Hematopoietic multipotent progenitor cell treated with erythropoietin and hydrocortisone succinate and interleukin-3 and kit ligand, for 15 days (in vitro differentiated cells): ENCODE data around the gene GDPD2.

Source experiments
- DNase-seq: peaks from one replicate; pipeline ENCODE4 v3.0.0-alpha.2; 2015; ENCODE audit warnings: low spot score

The GDPD2 gene

DNA sequence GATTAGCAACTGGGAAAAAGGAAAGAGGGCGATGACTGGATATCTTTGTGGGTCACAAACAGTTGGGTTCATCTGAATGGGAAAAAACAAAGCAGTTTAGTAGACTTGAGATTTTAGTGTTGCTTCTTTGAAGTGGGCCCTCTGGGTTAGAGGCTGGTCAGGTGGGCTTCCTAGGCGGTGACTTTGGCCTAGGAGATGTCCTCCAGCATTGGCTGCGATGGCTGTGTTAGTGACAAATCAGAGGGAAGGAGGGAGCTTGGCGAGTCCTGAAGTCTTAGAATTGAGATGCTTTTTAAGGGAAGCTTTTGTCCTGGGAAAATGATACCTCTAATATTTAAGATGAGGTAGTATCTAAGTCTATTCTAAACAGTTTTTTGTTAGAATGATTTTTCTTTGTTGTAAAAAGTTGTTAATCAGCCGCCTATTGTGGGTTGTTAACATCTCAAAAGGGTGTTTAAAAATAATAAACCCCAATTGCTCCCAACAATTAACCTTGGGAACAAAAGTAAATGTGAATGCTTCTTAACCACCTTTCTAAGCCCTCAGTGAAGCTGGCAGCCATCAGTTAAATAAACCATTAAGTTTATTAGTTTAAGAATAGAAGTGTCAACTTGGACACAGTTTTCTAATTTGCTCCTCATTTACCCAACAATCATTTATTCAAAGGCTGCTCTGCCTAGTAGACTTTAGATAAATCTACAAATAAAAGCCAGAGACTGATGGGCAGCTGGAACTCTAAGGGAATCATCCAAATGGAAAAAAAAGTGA lies 53.2 kb downstream of the GDPD2 start:
- no peak for DNase-seq

DNA sequence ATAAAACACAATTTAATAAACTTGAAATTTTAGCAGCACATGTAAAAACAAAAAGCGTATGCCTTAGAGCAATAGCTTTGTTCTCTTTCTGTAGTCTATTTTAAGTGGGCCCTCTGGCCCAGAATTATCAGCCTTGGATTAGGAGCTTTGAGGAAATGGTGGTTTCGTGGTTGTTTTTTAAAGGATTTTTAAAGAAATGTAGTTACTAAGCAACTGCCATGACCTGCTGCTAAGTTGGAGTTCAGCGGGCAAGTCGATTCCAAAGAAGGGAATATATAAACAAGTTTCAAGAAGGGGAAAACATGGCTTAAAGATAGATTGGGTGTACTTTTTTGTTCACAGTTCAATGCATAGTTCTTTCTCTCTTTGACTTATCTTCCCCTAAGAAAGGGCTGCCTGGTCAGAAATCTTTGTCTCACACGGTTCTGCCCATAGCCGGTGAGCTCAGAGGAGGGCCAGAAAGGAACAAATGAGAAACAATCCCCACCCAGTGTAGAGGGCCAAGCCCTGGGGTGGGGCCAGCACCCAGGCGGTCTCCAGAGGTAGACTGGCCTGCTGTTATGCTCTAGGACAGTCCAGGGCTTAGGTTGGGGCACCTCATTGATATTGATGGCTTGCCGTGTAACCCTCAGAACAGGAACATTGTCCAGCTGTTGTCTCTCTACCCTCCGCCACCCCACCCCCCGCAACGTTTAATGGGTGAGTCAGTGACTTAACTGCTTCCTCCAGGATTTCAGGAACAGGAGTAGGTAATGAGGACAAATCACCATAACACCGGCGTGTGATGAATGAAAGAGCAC lies 54.0 kb downstream of the GDPD2 start:
- DNase-seq = no peak

DNA sequence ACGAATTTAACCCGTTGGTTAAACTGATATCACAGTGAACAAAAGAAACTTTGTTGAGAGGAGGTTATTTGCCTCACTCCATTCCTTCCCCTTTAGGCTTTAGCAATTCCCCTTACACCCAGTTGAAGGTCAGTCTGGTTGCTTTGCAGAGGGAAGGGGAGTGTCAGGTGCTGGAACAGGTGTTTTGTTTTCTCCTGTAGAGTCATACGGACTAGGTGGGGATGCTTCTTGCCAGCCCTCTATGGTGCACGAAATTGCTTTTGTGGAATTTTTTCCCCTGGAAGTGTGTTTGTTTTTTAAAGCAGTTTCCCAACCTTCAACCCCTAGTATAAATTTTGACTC lies 54.6 kb downstream of the GDPD2 start:
- DNase-seq = no peak

DNA sequence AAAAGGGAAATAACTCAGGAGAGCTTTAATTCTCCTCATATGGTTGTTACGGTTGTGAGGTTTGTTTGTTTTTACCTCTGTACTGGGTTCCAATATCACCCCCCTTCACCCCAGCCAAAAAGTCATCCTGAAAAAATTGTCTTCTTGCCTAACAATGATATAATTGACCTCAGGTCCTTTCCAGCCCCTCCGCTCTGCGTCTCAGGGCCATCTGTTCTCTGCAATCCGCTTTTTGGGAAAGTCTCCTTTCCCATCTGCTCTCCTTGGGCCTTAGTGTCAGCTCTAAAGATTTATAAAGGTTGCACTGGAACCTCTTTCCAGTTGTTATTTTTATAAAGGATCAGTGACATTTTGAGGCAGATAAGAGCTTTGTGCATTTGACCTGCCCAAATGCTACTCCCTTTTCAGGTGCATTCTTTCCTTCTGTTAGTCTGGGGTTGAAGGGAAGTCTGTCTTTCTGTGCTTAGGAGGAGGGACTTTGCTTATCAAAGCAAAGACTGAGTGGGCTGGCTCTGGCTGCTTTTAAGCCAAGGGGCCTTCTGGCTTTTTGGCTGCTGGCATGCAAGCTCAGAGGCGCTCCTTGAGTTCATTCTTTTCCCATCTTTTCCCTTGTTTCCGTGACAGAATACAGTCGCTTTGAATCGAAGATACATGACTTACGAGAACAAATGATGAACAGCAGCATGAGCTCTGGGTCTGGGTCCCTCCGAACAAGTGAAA lies 55.6 kb downstream of the GDPD2 start:
- DNase-seq = no peak

DNA sequence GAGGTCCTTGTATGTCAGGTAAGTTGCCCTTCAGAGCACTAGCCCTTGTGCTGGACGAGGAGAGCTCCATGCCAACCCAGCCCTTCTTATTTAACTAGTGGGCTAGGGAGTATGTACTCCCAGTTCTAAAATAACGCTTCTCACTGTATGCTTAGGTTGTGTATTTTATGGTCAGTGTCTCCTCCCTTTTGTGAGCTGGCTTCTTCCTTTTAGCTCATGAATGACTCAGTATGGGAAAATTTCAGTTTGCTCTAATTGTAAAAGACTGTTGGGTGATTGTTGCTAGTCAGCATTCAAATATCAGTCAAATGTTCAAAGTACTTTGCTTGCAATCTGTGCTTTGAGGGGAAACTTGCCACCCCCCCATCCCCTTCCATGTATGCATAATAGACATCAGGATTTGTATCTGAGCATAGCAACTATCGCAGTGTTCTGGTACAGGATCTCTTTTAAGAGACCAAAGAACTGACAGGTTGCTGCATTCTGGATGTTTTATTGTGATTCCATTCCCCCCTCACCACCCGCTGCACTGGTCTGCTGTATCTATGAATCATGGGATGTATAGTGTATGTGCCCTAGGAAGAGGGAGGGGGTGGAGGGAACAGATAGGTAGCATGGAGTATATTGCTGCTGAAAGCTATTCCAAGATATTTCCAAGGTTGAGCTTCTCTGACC lies 56.3 kb downstream of the GDPD2 start:
- DNase-seq = no peak

DNA sequence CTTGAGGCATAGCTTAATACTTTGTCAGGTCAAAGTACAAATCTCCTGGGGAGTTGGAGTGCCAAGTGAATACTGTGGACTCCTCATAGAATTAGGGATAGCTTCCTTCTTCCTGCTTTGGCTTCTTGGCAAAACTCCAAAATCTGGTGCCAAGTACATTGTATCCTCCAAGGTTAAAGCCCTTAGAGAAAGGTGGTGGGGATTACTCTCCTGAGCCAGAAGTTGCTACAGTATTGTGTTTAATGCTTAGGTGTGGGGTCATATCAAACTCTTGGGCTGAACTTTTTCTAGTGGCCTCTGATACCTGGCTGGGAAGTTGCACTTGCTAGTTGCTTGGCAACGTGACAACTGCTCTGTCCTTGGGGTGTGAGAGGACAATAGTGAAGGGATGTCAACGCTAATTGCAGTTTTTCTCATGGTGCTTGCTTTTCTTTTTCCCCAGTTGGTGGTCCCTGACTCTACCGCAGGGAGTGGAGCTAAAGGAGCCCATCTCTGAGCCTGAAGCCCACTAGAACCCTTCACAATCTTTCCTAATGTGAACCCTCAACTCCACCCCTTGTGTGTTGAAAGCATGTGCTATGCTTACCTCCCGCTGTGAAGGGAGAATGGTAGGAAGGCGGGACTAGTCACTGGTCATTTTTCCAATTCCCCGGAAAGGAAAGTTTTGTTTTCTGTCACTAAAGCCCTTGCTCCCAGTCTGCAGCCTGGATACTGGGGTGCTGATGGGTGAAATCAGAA lies 57.0 kb downstream of the GDPD2 start:
- DNase-seq = no peak

DNA sequence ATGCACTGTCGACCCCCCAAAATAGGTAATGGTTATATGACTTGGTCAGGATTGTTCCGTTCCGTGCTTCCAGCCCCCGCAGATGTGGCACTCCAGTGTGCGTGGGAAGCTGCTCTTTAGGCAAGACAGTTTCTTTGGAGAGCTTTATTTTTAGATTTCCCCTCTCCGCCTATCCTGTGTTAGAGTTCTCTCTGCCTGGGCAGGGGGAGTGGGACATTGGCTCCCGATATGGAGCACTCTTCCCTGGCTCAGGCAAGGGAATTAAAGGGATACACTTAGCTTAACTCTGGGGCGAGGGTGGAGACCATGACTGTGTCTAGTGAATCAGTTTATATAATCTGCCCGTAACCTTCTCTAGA lies 57.5 kb downstream of the GDPD2 start:
- no peak for DNase-seq

DNA sequence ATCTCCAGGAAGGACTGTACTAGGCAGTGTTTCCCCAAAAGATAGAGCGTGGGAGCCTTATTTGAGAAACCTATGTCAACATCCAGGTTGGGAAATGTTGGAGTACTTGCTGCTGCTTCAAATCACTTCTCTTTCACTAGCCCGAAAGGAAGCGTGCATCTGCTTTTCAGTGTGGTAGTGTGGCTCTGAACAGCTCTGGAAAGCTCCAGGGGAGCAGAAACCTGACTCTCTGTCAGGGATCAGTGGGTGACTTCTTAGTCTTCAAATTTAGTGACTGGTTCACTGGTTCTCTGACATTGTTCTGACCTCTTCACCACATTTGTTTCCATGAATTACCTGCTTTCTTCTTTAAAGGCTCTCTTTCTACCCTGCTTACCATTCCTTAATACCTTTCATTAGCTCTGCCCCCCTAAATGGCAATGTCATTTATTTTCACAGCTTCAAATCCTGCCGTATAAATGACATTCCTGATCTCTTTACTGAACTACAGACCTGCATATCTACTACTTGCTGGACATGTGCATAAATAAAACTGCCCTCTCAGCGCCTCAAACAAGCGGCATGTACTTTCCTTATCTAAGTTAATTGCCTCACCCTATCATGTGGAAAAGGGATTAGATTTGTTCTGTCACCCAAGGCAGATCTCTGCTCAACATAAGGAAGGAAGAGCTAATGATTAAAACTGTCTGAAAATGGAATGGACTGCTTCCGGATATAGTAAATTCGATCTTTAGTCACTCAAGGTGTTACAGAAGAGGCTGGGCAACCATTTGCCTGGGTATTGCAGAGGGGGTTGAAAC lies 58.6 kb downstream of the GDPD2 start:
- DNase-seq = no peak

DNA sequence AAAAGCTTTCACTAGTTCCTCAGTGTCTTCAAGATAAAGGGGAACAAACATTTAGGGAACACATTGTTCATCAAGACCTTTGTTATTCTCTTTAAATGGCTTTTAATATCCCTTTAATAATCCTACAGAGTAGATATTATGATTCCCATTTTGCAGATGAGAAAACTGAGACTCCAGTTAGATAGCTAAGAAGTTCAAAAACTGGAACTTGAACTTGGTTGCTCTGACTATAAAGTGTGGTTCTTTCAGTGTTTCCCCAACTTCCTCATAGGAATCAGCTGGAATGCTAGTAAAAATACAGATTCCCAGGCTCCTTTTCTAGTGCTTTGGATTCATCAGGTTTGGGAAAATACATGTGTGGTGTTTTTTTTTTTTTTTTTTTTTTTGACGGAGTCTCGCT lies 59.2 kb downstream of the GDPD2 start:
- no peak for DNase-seq
